Mucosa of descending colon (tissue), 3 donors: ENCODE data around the gene TMEM132C. TPM values are rescaled to one million over a fixed set of nuclear protein-coding genes. Genes with fewer than 3 reads are reported as not detected.
A peak's percentile ranks its signal among the peaks of the same experiment; 100 is the strongest.

Experiments used
- ATAC-seq: fragments of 200-7000 bp; cut with Tn5 transposase; one replicate; pipeline ENCODE4 v1.9.1; 2020; ENCODE audit warnings: mild to moderate bottlenecking, moderate library complexity
- DNase-seq, 3 donors: peaks; one replicate each; pipeline ENCODE4 v3.0.0-alpha.2; 2020
- H3K36me3 ChIP-seq: fragments of 200-600 bp; one replicate; pipeline ENCODE4 v1.8.0; 2021; ENCODE audit warnings: low read depth, mild to moderate bottlenecking
- H3K4me1 ChIP-seq: fragments of 200-600 bp; one replicate; pipeline ENCODE4 v1.8.0; 2021; ENCODE audit warnings: low read depth, mild to moderate bottlenecking
- H3K4me3 ChIP-seq: fragments of 200-600 bp; one replicate; pipeline ENCODE4 v1.8.0; 2021; ENCODE audit warnings: mild to moderate bottlenecking
- H3K9me3 ChIP-seq: fragments of 200-600 bp; one replicate; pipeline ENCODE4 v1.8.0; 2021; ENCODE audit warnings: mild to moderate bottlenecking
- CTCF ChIP-seq: fragments of 200-600 bp; IDR thresholded peaks from one replicate; pipeline ENCODE4 v1.8.0; 2022; ENCODE audit warnings: antibody characterized with exemption, mild to moderate bottlenecking
- intact Hi-C, 2 donors: fragments of 100-400 bp; cut with DNase I in 1 of 2; cut with micrococcal nuclease in 1 of 2; formaldehyde crosslinking; loops; one replicate each; pipeline versions ENCODE4 v1.11.0 to v1.11.1; 2022; cut with DNase I, micrococcal nuclease
- total RNA-seq, 3 donors: library from RNA; stranded (reverse); fragmentation: NEBNext Ultra II Directional in 2 of 3; extraction: Animal tissue kit (Norgen Biotek cat#: 25700) in 2 of 3; gene quantifications; one replicate each; pipeline versions ENCODE4 v1.2.1 to v1.2.4, GENCODE V29; 2021 to 2023
- donor health status: DM: no; HTN: no; CAD: no; lungs with moderate emphysema.
- donor health status: DM: no; HTN: no; CAD: no.
- donor health status: DM: no; HTN: yes; CAD: no.

The TMEM132C gene
- total RNA-seq, 3 donors from 2014 or later: 0.23 to 2.4 (median 1.2) TPM

GRCh38 chr12:128623748-128624147, 356.8 kb downstream of the TMEM132C start:
- no peaks in the 10 kb centered on the region for H3K36me3 ChIP-seq
- DNase-seq (no peak), ATAC-seq (no peak)
- H3K4me1 ChIP-seq: no peaks in the 10 kb centered on the region
- intact Hi-C loops: no loop called here
- no peak overlapping the region for H3K4me3 ChIP-seq
- TF ChIP-seq CTCF: no peak
- H3K9me3 ChIP-seq: no peaks in the 10 kb centered on the region

- H3K9me3 ChIP-seq: no peaks in the 10 kb centered on the region
- DNase-seq: no peak
- H3K4me1 ChIP-seq: no peaks in the 10 kb centered on the region
- intact Hi-C loops: no loop called here
- H3K4me3 ChIP-seq: no peak overlapping the region
- TF ChIP-seq CTCF: no peak
- H3K36me3 ChIP-seq: no peaks in the 10 kb centered on the region
- ATAC-seq: no peak
These were observed 359.9 kb downstream of the TMEM132C start for GRCh38 chr12:128626808-128627320.

GRCh38 chr12:128627659-128628058, 360.7 kb downstream of the TMEM132C start:
- intact Hi-C loops: no loop called here
- no peak for ATAC-seq
- DNase-seq: no peak
- no peak for TF ChIP-seq CTCF
- Histone ChIP-seq H3K4me3 (no peak overlapping the region), H3K9me3 (no peaks in the 10 kb centered on the region), H3K36me3 (no peaks in the 10 kb centered on the region), H3K4me1 (no peaks in the 10 kb centered on the region)

GRCh38 chr12:128629979-128630378, 363.0 kb downstream of the TMEM132C start:
- Histone ChIP-seq H3K4me3 (no peak overlapping the region), H3K9me3 (no peaks in the 10 kb centered on the region), H3K4me1 (no peaks in the 10 kb centered on the region), H3K36me3 (no peaks in the 10 kb centered on the region)
- no peak for ATAC-seq
- intact Hi-C loops: no loop called here
- no peak for TF ChIP-seq CTCF
- no peak for DNase-seq

GRCh38 chr12:128637642-128638606, 371.0 kb downstream of the TMEM132C start:
- no peak overlapping the region for H3K4me3 ChIP-seq
- DNase-seq (no peak), ATAC-seq (peak; percentile 88)
- no peak for TF ChIP-seq CTCF
- no peaks in the 10 kb centered on the region for H3K9me3 ChIP-seq
- no peaks in the 10 kb centered on the region for H3K36me3 ChIP-seq
- H3K4me1 ChIP-seq: no peaks in the 10 kb centered on the region
- intact Hi-C loops: no loop called here
